Central memory CD8-positive, alpha-beta T cell (primary cell): ENCODE data around the gene LCN12.
A peak's percentile ranks its signal among the peaks of the same experiment; 100 is the strongest.

Experiments
- ATAC-seq: fragments of 150-1000 bp; cut with Tn5 transposase; replicated peaks from 2 replicates; pipeline ENCODE4 v1.10.0; 2022; ENCODE audit warnings: mild to moderate bottlenecking, moderate FRiP score, moderate number of reproducible peaks; ENCODE audit not compliant: poor library complexity, severe bottlenecking; ENCODE audit errors: extremely low read depth
- DNase-seq, 2 donors: peaks; one replicate each; pipeline ENCODE4 v3.0.0; 2021; ENCODE audit warnings: low spot score in 2 of 2
- H3K27ac Mint-ChIP-seq: one replicate; pipeline ENCODE4 v1.8.0; 2022; ENCODE audit warnings: low read depth, mild to moderate bottlenecking, moderate library complexity, mixed read lengths
- H3K27me3 Mint-ChIP-seq: one replicate; pipeline ENCODE4 v1.8.0; 2022; ENCODE audit warnings: mixed read lengths
- H3K36me3 Mint-ChIP-seq: one replicate; pipeline ENCODE4 v1.8.0; 2022; ENCODE audit warnings: mild to moderate bottlenecking, moderate library complexity, mixed read lengths; ENCODE audit not compliant: insufficient read depth
- H3K4me1 Mint-ChIP-seq: one replicate; pipeline ENCODE4 v1.8.0; 2022; ENCODE audit warnings: mixed read lengths
- H3K4me3 Mint-ChIP-seq: one replicate; pipeline ENCODE4 v1.8.0; 2022; ENCODE audit warnings: mild to moderate bottlenecking, moderate library complexity, mixed read lengths
- H3K9me3 Mint-ChIP-seq: one replicate; pipeline ENCODE4 v1.8.0; 2022; ENCODE audit warnings: mixed read lengths

LCN12 gene

GRCh38 chr9:136970361-136970760, 18.3 kb downstream of the LCN12 start:
- H3K4me1 Mint-ChIP-seq, result peaks cover 32% of the 10 kb centered on the region
- no peak overlapping the region for H3K4me3 Mint-ChIP-seq
- DNase-seq, result no peak
- no peaks in the 10 kb centered on the region for H3K27me3 Mint-ChIP-seq
- no peaks in the 10 kb centered on the region for H3K9me3 Mint-ChIP-seq
- ATAC-seq, result no peak
- peaks cover 11% of the 10 kb centered on the region for H3K36me3 Mint-ChIP-seq
- H3K27ac Mint-ChIP-seq, result no peak overlapping the region

- Mint-ChIP-seq H3K4me1 (peaks cover 34% of the 10 kb centered on the region), H3K9me3 (no peaks in the 10 kb centered on the region), H3K27ac (no peak overlapping the region), H3K27me3 (no peaks in the 10 kb centered on the region), H3K4me3 (no peak overlapping the region), H3K36me3 (peaks cover 6% of the 10 kb centered on the region)
- ATAC-seq (no peak), DNase-seq (no peak)
Measured at GRCh38 chr9:136971746-136972145, 19.7 kb downstream of the LCN12 start.

DNA sequence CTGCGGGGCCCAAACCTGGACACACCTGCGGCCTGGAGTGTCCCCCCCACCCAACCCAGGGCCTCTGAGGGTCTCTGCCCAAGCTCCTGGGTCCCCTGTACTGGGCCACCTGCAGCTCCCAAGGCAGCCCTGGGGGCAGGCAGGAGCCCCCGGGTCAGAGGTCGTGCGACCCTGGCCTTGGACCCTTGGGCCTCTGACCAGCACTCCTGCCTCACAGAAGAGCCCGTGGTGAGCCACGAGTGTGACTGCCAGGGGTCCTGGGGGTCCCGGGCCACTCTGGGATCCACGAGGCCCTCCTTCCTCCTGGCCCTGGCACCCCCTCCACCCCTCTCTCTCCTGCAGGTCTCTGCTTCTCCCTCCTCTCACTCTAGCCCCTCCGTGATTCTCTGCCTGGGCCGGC, 20.3 kb downstream of the LCN12 start:
- ATAC-seq (no peak), DNase-seq (no peak)
- peaks cover 4% of the 10 kb centered on the region for H3K36me3 Mint-ChIP-seq
- H3K4me3 Mint-ChIP-seq, result no peak overlapping the region
- no peaks in the 10 kb centered on the region for H3K9me3 Mint-ChIP-seq
- no peak overlapping the region for H3K27ac Mint-ChIP-seq
- no peaks in the 10 kb centered on the region for H3K27me3 Mint-ChIP-seq
- H3K4me1 Mint-ChIP-seq, result peaks cover 30% of the 10 kb centered on the region

- Mint-ChIP-seq H3K9me3 (no peaks in the 10 kb centered on the region), H3K4me3 (no peak overlapping the region), H3K4me1 (peaks cover 28% of the 10 kb centered on the region), H3K27me3 (no peaks in the 10 kb centered on the region), H3K36me3 (peaks cover 3% of the 10 kb centered on the region), H3K27ac (no peak overlapping the region)
- DNase-seq, result no peak
- ATAC-seq, result no peak
Measured at GRCh38 chr9:136972743-136973142, 20.7 kb downstream of the LCN12 start.

DNA sequence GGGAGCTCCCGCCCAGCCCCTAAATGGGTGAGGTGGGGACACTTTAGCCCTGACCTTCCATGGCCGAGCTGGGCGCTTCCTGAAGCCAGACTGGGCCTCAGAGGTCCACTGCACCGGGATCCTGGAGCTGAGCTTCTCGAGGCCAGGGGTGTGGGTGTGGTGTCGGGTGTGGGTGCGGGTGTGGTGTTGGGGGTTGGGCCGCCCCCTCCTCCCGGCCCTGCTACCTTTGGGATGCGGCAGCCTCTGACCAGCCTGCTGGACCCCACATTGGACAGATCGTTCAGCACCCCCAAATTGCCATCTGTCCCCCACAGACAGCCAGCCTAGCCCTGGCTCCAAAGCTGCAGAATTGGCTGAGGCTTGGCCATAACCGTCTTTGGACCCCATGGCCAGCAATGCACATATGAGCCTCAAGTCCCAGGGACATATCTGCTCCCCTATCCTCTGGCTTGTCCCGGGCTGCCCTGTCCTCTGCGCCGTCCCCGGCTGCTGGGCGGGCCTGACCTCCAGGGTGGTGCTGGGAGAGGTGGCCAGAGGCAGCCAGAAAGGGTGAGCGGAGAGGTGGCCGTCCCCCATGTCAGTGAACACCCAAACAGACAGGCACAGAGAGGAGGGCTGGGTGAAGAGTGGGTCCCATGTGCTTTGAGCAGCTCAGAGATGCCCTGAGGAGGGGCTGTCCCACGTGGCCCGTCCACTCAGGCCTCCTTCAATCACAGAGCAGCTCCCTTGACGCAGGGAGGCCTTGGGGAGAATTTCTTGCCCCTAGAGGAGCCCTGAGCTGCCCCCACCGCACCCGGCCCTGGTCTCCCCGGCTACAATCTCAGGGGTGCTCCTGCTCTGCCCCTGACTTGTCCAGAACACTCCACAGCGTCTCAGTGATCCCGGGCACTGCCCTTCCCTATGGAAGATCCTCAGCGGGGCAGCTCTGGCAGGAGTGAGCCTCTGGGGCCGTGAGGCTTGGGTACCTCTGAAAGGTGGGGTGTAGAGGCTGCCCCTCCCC, 21.8 kb downstream of the LCN12 start:
- DNase-seq, result no peak
- H3K4me1 Mint-ChIP-seq, result peaks cover 28% of the 10 kb centered on the region
- peaks cover 1% of the 10 kb centered on the region for H3K36me3 Mint-ChIP-seq
- no peaks in the 10 kb centered on the region for H3K27me3 Mint-ChIP-seq
- no peak overlapping the region for H3K4me3 Mint-ChIP-seq
- ATAC-seq, result no peak
- H3K27ac Mint-ChIP-seq, result no peak overlapping the region
- H3K9me3 Mint-ChIP-seq, result no peaks in the 10 kb centered on the region

DNA sequence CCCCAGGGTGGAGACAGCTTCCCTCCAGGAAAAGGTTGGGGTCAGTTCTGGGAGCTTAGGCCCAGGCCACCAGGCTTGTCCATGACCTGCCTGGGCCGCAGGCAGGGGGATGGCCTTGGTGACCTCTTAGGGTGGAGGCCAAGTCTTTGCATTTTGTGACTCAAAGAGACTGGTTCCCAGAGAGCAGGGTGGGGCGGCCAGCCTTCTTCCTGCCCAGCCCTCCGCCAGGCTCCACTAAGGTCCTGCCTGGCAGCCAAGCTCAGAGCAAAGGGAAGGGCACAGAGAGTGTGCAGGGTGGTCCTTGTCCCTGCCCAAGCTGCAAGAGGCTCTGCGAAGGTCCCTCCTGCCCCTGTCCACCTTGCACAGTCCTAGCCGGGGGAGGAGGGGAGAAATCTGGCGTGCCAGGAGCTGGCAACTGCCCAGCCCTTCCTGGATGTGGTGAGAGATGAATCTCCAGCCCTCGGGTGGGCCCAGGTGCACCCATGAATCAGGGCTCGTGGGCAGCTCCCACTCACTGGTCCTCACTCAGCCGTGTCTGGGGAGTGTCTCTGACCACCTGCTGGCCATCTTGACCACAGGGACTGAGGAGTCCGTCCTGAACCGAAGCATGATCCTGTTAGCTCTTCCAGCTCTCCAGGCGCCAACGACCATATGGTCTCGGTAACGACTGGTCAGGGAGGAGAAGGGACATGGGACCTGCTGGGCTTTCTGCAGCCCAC, 22.9 kb downstream of the LCN12 start:
- H3K27me3 Mint-ChIP-seq, result no peaks in the 10 kb centered on the region
- H3K27ac Mint-ChIP-seq, result no peak overlapping the region
- peak overlapping the region; percentile 52 for H3K4me3 Mint-ChIP-seq
- no peak for DNase-seq
- no peaks in the 10 kb centered on the region for H3K9me3 Mint-ChIP-seq
- peaks cover 27% of the 10 kb centered on the region for H3K4me1 Mint-ChIP-seq
- no peak for ATAC-seq
- peaks cover 1% of the 10 kb centered on the region for H3K36me3 Mint-ChIP-seq

DNA sequence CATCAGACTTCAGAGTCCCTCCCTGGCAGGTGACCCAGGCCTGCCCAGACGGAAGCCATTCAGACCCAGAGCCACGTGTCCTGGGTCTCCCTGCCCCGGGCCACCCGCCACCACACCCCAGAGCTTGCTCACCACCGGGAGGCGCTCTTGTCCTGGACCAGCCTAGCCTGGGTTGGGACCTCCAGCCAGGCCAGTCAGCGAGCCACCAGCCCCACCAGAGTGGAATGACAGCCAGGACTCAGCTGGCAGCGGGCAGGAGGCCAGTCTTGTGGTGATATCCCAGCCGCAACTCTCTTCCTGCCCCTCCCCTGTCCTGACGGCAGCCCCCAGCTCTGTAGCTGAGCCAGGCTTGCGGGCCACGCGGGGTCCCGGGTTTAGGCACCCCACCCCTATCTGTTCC, 23.6 kb downstream of the LCN12 start:
- no peaks in the 10 kb centered on the region for H3K27me3 Mint-ChIP-seq
- no peaks in the 10 kb centered on the region for H3K9me3 Mint-ChIP-seq
- ATAC-seq, result no peak

GRCh38 chr9:136977223-136977622, 25.1 kb downstream of the LCN12 start, which contains the start of gene PTGDS:
TSS of gene PTGDS (plus strand) at chr9:136977504. CDS start at chr9:136977579, 75 bp downstream.
- Mint-ChIP-seq H3K4me3 (peak within 1 kb of the TSS; percentile 52), H3K27ac (no peak within 1 kb of the TSS), H3K4me1 (peaks cover 21% of the 10 kb centered on the region), H3K9me3 (no peaks in the 10 kb centered on the region), H3K36me3 (peaks cover 2% of the 10 kb centered on the region), H3K27me3 (no peaks in the 10 kb centered on the region)
- no peak for DNase-seq
- no peak for ATAC-seq

More for the DNA sequence above, 23.6 kb downstream of the LCN12 start:
- no peaks in the 10 kb centered on the region for H3K36me3 Mint-ChIP-seq
- no peak overlapping the region for H3K27ac Mint-ChIP-seq
- peak overlapping the region; percentile 52 for H3K4me3 Mint-ChIP-seq
- no peak for DNase-seq
- H3K4me1 Mint-ChIP-seq, result peaks cover 21% of the 10 kb centered on the region

DNA sequence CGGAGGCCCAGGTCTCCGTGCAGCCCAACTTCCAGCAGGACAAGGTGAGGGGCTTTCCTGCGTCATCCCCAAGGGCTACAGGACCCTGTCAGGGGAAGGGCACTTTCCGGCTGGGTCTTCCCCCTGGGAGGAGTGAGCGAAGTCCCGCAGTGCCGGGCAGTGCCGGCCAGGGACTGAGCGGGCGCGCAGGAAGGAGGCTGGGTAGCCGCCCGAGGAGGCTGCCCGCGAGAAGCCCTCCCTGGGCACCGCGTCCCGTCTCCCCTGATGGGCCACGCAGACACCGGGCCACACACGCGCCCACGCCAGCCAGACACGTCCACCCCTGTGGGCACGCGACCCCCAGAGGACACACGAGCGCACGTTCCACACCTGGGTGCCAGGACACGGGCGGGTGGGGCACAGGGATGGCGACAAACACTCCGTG, 25.6 kb downstream of the LCN12 start:
- Mint-ChIP-seq H3K4me1 (peaks cover 21% of the 10 kb centered on the region), H3K4me3 (peak overlapping the region; percentile 44), H3K27ac (no peak overlapping the region), H3K36me3 (peaks cover 2% of the 10 kb centered on the region), H3K9me3 (no peaks in the 10 kb centered on the region), H3K27me3 (no peaks in the 10 kb centered on the region)
- DNase-seq (no peak), ATAC-seq (no peak)

DNA sequence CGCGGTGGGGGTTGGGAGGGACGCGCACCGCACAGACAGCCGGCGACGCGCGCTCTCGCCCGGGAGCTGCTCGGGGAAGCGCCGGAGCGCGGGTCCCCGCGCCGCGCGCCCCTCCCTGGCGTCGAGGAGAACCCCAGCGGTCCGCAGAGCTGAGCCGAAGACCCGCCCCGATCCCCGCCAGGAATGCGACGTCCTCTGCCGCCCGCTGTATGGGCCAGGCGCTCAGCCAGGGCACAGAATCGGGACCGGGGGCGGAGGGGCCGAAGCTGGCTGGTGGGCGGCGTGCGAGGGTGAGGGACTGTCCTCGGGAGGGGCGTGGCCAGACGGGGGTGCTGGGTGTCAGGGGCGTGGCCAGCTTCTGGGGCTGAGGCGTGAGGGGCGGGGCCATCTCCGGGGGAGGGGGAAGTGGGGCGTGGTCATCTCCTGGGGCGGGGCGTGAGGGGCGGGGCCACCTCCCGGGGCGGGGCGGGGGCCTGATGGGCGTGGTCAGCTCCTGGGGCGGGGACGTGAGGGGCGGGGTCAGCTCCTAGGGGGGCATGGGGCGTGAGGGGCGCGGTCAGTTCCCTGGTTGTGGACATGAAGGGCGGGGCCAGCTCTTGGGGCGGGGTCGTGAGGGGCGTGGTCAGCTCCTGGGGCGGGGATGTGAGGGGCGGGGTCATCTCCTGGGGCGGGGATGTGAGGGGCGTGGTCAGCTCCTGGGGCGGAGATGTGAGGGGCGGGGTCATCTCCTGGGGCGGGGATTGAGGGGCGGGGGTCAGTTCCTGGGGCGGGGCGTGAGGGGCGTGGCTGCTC, 26.2 kb downstream of the LCN12 start:
- Mint-ChIP-seq H3K4me3 (peak overlapping the region; percentile 44), H3K4me1 (peaks cover 21% of the 10 kb centered on the region)

GRCh38 chr9:136978865-136979544, 26.9 kb downstream of the LCN12 start:
- ATAC-seq (no peak), DNase-seq (no peak)
- H3K9me3 Mint-ChIP-seq, result no peaks in the 10 kb centered on the region
- H3K4me3 Mint-ChIP-seq, result no peak overlapping the region
- peaks cover 6% of the 10 kb centered on the region for H3K27me3 Mint-ChIP-seq
- peaks cover 25% of the 10 kb centered on the region for H3K4me1 Mint-ChIP-seq
- H3K27ac Mint-ChIP-seq, result no peak overlapping the region
- H3K36me3 Mint-ChIP-seq, result peaks cover 2% of the 10 kb centered on the region

More for the DNA sequence above, 26.2 kb downstream of the LCN12 start:
- peak; percentile 37 for ATAC-seq
- Mint-ChIP-seq H3K27ac (no peak overlapping the region), H3K27me3 (no peaks in the 10 kb centered on the region), H3K36me3 (peaks cover 2% of the 10 kb centered on the region), H3K9me3 (no peaks in the 10 kb centered on the region)
- peak; percentile 54 to 61 for DNase-seq
